Measurements from ENCODE around the gene ADAM12.

ADAM12 gene

DNA sequence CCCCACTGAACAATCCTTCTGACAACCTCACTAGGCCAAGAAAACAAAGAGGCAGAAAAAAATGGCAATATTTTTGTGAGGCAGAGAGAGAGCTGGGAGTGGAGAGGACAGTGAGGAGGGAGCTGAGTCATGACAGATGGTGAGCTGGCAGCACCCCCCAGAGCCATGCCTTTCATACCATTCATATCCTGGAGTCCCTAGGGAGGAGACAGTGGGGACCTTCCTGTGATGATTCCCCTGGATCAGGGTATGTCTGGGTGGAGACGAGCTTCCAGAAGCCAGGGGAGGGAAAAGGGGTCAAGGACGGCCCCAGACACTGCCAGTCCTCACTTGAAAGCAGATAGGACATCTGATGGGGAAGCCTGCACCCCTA is 160.5 kb downstream of the ADAM12 start:
- no peak for DNase-seq (ENCODE audit: low spot score)
- Histone ChIP-seq H3K4me3 (no peak overlapping the region), H3K27ac (no peak overlapping the region)
- no peak for TF ChIP-seq CTCF (IDR thresholded peaks at IDR 0.05)

- no peak for DNase-seq (ENCODE audit: low spot score)
- no peak overlapping the region for H3K4me3 ChIP-seq
- no peak for TF ChIP-seq CTCF (IDR thresholded peaks at IDR 0.05)
- no peak overlapping the region for H3K27ac ChIP-seq
Measured at GRCh38 chr10:126226988-126227761, 161.1 kb downstream of the ADAM12 start.

DNA sequence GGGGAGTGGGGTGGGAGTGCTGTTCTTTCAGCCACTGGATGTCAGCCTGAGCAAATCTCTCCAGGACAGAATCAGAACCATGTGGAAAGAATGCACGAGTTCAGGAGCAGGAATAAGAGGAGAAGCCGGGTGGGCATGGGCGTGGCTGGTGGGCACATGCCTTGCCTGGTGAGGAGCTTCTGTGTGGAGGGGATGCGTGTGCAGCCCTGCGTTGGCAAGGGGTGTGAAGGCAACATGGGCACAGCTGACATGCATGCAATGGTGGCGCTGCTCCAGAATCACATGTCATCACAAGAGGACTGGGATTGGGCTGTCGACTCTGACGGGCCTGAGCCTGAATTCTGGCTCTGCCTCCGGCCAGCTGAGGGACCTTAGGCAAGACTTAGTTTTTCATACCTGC is 162.1 kb downstream of the ADAM12 start:
- H3K4me3 ChIP-seq = no peak overlapping the region
- no peak for DNase-seq (ENCODE audit: low spot score)
- H3K27ac ChIP-seq = no peak overlapping the region
- TF ChIP-seq CTCF (IDR thresholded peaks at IDR 0.05) = no peak

- TF ChIP-seq CTCF (IDR thresholded peaks at IDR 0.05) = no peak
- Histone ChIP-seq H3K4me3 (no peak overlapping the region), H3K27ac (no peak overlapping the region)
- no peak for DNase-seq (ENCODE audit: low spot score)
Measured at GRCh38 chr10:126225672-126226008, 162.6 kb downstream of the ADAM12 start.

DNA sequence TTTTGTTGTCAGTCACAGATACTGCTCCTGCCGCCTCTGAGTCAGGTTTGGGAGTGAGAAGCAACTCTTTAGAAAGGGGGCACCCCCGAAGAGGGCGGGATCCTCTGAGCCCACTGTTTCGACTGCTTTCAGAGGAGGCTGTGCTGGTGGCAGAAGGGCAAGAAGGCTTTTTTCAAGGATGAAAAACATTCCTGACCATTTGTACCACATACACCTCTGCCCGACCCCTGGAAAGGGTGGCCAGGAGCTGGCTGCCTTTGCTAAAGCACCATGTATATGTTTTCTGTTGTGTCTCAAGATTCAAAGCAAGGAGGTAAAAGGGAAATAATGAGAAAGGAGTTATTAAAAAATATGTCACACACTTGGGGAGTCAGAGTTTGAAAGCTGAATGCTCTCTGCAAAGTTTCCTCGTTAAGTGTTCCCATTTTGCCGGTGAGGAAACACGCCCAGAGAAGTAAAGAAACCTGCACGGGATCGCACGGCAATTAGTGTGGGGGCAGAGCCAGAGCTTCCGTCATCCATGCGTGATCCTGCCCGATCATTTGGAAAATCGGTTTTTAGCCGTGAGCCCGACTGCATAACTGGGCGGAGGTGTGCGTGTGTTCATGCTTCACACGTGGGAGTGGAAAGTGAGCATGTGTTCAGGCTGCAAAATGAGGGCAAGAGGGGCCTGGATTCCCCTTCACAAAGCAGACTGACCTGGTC is 163.2 kb downstream of the ADAM12 start:
- no peak overlapping the region for H3K27ac ChIP-seq
- DNase-seq (ENCODE audit: low spot score) = no peak

GRCh38 chr10:126223512-126224067 is 164.7 kb downstream of the ADAM12 start:
- H3K27ac ChIP-seq = no peak overlapping the region
- H3K4me3 ChIP-seq = no peak overlapping the region
- TF ChIP-seq CTCF (IDR thresholded peaks at IDR 0.05) = no peak
- no peak for DNase-seq (ENCODE audit: low spot score)

More for the DNA sequence above, 163.2 kb downstream of the ADAM12 start:
- TF ChIP-seq CTCF (IDR thresholded peaks at IDR 0.05) = no peak
- no peak overlapping the region for H3K4me3 ChIP-seq

All from coronary artery (tissue), 2 donors.